OCI-LY7 (cell line): ENCODE measurements around the gene IDUA.

Experiments used
- CTCF ChIP-seq: fragments of 200-600 bp; sonication (generic); conservative IDR thresholded peaks from 2 replicates; pipeline ENCODE4 v1.5.1; 2014; ENCODE audit warnings: mild to moderate bottlenecking, antibody characterized with exemption, low read length, moderate library complexity, mixed read lengths
- EZH2phosphoT487 ChIP-seq: fragments of 200-600 bp; sonication (generic); IDR thresholded peaks from 2 replicates; pipeline ENCODE4 v1.6.1; 2018; ENCODE audit warnings: low read depth, borderline replicate concordance, mild to moderate bottlenecking, mixed run types, antibody characterized with exemption, low read length, moderate library complexity, mixed read lengths

- TF ChIP-seq CTCF (no peak), EZH2phosphoT487 (no peak)
Measured at GRCh38 chr4:1023895-1024740, 37.3 kb downstream of the IDUA start.
